Upper lobe of right lung (tissue), 1 donor: ENCODE data around the gene NDEL1. TPM values are rescaled to one million over a fixed set of nuclear protein-coding genes. Genes with fewer than 3 reads are reported as not detected.

ENCODE experiments used
- ATAC-seq: fragments of 200-7000 bp; cut with Tn5 transposase; one replicate; pipeline ENCODE4 v1.9.1; 2020; ENCODE audit warnings: mild to moderate bottlenecking, moderate library complexity
- DNase-seq: peaks from one replicate; pipeline ENCODE4 v3.0.0-alpha.2; 2020
- H3K27ac ChIP-seq: fragments of 200-600 bp; one replicate; pipeline ENCODE4 v1.8.0; 2022
- H3K27me3 ChIP-seq: fragments of 200-600 bp; one replicate; pipeline ENCODE4 v1.8.0; 2022; ENCODE audit warnings: mild to moderate bottlenecking
- H3K36me3 ChIP-seq: fragments of 200-600 bp; one replicate; pipeline ENCODE4 v1.8.0; 2022
- H3K4me1 ChIP-seq: fragments of 200-600 bp; one replicate; pipeline ENCODE4 v1.8.0; 2022
- H3K4me3 ChIP-seq: fragments of 200-600 bp; one replicate; pipeline ENCODE4 v1.8.0; 2022; ENCODE audit warnings: mild to moderate bottlenecking
- H3K9me3 ChIP-seq: fragments of 200-600 bp; one replicate; pipeline ENCODE4 v1.8.0; 2022
- intact Hi-C: fragments of 100-400 bp; cut with DNase I; formaldehyde crosslinking; loops from one replicate; pipeline ENCODE4 v1.11.0; 2022
- total RNA-seq: library from RNA; stranded (reverse); fragmentation: NEBNext Ultra II Directional; extraction: Animal tissue kit (Norgen Biotek cat#: 25700); gene quantifications from one replicate; pipeline ENCODE4 v1.2.1, GENCODE V29; 2021
- TF ChIP-seq, protein P1 (sequence below): fragments of 200-600 bp; IDR thresholded peaks from one replicate; pipeline ENCODE4 v1.8.0; 2022; ENCODE audit warnings: antibody characterized with exemption
- donor health status: DM: no; HTN: yes; CAD: no; lungs with severe emphysema.

The NDEL1 gene
- total RNA-seq, 1 donor from 2014 or later, result 80.6 TPM

DNA sequence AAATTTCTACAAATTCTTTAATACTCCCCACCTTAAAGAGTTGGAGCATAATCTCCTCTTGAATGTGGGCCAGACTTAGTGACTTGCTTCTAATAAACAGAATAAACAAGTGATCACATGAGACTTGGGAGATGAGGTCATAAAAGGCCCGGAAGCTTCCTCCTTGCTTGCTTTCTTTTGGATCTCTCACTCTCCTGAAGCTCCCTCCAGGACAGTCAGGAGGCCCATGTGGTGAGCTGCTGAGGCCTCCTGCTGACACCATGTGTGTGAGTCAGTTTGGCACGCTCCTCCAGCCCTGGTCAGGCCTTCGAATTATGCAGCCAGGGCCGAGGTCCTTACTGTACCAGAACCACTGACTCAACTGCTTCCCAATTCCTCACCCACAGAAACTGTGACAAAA lies 53.2 kb downstream of the NDEL1 start:
- no peak overlapping the region for H3K27ac ChIP-seq
- H3K36me3 ChIP-seq, result peaks cover 82% of the 10 kb centered on the region
- H3K9me3 ChIP-seq, result no peaks in the 10 kb centered on the region
- TF ChIP-seq, protein P1, sequence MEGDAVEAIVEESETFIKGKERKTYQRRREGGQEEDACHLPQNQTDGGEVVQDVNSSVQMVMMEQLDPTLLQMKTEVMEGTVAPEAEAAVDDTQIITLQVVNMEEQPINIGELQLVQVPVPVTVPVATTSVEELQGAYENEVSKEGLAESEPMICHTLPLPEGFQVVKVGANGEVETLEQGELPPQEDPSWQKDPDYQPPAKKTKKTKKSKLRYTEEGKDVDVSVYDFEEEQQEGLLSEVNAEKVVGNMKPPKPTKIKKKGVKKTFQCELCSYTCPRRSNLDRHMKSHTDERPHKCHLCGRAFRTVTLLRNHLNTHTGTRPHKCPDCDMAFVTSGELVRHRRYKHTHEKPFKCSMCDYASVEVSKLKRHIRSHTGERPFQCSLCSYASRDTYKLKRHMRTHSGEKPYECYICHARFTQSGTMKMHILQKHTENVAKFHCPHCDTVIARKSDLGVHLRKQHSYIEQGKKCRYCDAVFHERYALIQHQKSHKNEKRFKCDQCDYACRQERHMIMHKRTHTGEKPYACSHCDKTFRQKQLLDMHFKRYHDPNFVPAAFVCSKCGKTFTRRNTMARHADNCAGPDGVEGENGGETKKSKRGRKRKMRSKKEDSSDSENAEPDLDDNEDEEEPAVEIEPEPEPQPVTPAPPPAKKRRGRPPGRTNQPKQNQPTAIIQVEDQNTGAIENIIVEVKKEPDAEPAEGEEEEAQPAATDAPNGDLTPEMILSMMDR, result no peak
- H3K4me3 ChIP-seq, result no peak overlapping the region
- ATAC-seq (peak; percentile 47), DNase-seq (peak; percentile 41)
- no peaks in the 10 kb centered on the region for H3K27me3 ChIP-seq
- H3K4me1 ChIP-seq, result no peaks in the 10 kb centered on the region
- intact Hi-C loops, result no loop called here

DNA sequence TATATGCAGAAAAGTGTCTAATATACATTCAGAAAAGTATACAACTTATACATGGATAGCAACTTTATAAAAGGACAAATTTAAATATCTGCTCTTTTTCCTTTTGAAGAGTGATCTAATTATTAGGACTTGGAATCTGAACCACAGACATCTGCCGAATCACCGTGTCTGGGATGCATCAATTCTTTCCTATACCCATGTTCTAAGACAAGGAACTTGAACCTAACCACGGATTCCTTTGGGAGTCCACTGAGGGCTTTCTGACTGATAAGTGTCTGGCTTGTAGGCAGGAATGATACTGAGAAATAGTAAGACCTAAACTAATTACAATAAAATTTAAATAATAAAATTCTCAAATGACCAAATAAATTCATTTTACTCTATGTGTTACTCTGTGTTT lies 54.2 kb downstream of the NDEL1 start:
- Histone ChIP-seq H3K27me3 (no peaks in the 10 kb centered on the region), H3K4me3 (no peak overlapping the region), H3K27ac (no peak overlapping the region), H3K9me3 (no peaks in the 10 kb centered on the region), H3K36me3 (peaks cover 81% of the 10 kb centered on the region), H3K4me1 (no peaks in the 10 kb centered on the region)
- intact Hi-C loops, result no loop called here
- TF ChIP-seq, protein P1, result no peak
- DNase-seq, result no peak
- ATAC-seq, result no peak

DNA sequence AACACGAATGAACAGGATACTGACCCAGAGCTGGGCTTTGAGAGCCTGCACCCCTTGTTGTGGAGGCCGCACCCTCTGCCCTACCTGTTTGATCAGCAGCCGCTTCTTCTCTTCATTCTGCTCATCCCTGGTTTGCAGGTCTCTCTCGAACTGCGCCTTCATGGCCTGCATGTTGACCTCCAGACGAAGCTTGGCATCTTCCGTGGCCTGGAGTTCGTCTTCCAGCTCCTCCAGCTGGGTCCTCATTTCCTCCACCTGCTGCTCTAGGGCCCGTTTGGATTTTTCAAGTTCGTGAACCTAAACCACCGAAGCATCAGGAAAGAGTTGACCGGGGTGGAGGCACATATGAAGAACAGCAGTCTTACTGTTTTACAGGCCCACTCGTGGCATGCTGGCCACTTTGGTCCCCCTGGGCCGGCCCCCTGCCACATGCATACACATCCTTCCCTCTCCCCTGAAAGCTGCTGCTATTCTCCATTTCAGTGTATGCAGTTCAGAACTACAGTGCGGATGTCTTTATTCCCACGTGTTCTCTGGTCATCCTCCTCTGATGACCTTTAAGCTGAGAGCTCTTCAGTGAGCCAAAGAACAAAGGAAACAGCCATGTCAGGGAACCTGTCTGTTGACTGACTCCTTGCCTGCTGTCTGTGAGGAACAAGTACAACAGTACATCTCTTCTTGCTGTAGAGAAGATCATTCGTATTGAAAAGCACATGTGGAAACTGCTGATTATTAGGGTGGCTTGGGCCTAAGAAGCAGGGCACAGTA lies 54.8 kb downstream of the NDEL1 start:
- TF ChIP-seq, protein P1, result no peak
- Histone ChIP-seq H3K36me3 (peaks cover 81% of the 10 kb centered on the region), H3K27ac (no peak overlapping the region), H3K9me3 (no peaks in the 10 kb centered on the region), H3K4me3 (no peak overlapping the region), H3K27me3 (no peaks in the 10 kb centered on the region), H3K4me1 (no peaks in the 10 kb centered on the region)
- ATAC-seq (no peak), DNase-seq (peak; percentile 46)
- intact Hi-C loops, result no loop called here

DNA sequence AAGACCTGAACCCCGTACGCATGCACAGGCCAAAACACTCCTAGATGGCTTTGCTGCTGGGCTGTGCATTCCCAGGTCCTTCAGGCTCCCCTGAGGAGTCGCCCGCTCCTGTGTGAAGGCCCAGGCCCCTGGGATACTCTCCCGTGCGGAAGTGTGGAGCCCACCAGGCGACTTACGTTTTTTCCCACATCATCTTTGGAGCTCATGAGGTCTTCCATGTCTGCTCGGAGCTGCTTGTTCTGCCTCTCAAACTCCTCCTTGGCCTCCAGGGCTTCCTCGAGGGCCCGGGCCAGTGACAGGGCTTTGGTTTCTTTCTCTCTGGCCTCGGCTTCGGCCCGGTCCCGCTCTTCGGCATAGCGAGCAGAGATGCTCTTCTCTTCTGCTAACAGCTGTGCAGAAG lies 56.4 kb downstream of the NDEL1 start:
- Histone ChIP-seq H3K27me3 (no peaks in the 10 kb centered on the region), H3K36me3 (peaks cover 79% of the 10 kb centered on the region), H3K27ac (no peak overlapping the region), H3K4me3 (no peak overlapping the region), H3K9me3 (no peaks in the 10 kb centered on the region), H3K4me1 (no peaks in the 10 kb centered on the region)
- peak; percentile 48 for DNase-seq
- no peak for ATAC-seq
- intact Hi-C loops, result no loop called here
- TF ChIP-seq, protein P1, result no peak

DNA sequence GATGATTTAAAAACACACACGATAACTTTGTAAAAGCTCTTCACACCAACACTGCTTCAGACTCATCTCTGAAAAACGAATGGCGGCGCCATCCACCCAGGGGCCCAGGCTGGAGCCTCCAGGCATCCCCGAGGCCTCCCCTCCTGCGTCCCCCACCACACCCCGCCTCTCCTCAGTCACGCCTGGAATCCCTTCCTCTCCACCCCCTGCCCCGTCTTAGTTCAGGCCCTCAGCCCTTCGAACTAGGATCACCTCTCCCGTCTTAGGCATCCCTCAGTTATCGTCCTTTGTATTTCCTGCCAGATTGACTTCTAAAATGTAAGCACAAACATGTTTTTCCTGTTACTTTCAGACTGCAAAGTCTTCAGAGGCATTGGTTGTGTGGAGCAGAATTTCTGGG lies 58.3 kb downstream of the NDEL1 start:
- peaks cover 70% of the 10 kb centered on the region for H3K36me3 ChIP-seq
- H3K27ac ChIP-seq, result no peak overlapping the region
- TF ChIP-seq, protein P1, result no peak
- DNase-seq (peak; percentile 51), ATAC-seq (no peak)
- H3K27me3 ChIP-seq, result no peaks in the 10 kb centered on the region
- H3K9me3 ChIP-seq, result no peaks in the 10 kb centered on the region
- intact Hi-C loops, result no loop called here
- H3K4me1 ChIP-seq, result no peaks in the 10 kb centered on the region
- H3K4me3 ChIP-seq, result no peak overlapping the region
